Osteoblast (primary cell): Measurements from ENCODE around the gene NDUFB8. TPM values are rescaled to one million over a fixed set of nuclear protein-coding genes. Genes with fewer than 3 reads are reported as not detected.

ENCODE experiments used
- DNase-seq: peaks from one replicate; pipeline ENCODE4 v3.0.0; 2011; ENCODE audit warnings: low spot score, mixed read lengths; ENCODE audit not compliant: insufficient read length; ENCODE audit errors: missing footprints
- H2AFZ ChIP-seq: 2 replicates; pipeline ENCODE4 v1.6.0; 2011; ENCODE audit warnings: mild to moderate bottlenecking, low read length
- H3K27ac ChIP-seq: 2 replicates; pipeline ENCODE4 v1.5.1; 2011; ENCODE audit warnings: mild to moderate bottlenecking, low read depth, low read length, moderate library complexity
- H3K27me3 ChIP-seq: 2 replicates; pipeline ENCODE4 v1.6.0; 2012; ENCODE audit warnings: mild to moderate bottlenecking, control low read depth, inconsistent platforms, low read length, moderate library complexity; ENCODE audit not compliant: insufficient read depth
- H3K36me3 ChIP-seq: 2 replicates; pipeline ENCODE4 v1.5.1; 2011; ENCODE audit warnings: mild to moderate bottlenecking, low read length, control low read depth, moderate library complexity; ENCODE audit not compliant: insufficient read depth
- H3K4me1 ChIP-seq: 2 replicates; pipeline ENCODE4 v1.5.1; 2011; ENCODE audit warnings: mild to moderate bottlenecking, low read length, control low read depth, moderate library complexity; ENCODE audit not compliant: insufficient read depth
- H3K4me2 ChIP-seq: 2 replicates; pipeline ENCODE4 v1.6.0; 2011; ENCODE audit warnings: mild to moderate bottlenecking, low read length; ENCODE audit not compliant: insufficient read depth
- H3K4me3 ChIP-seq: fragments of 200-600 bp; sonication (generic); 3 replicates; pipeline ENCODE4 v1.5.1; 2012; ENCODE audit warnings: mild to moderate bottlenecking, low read length, inconsistent platforms; ENCODE audit not compliant: insufficient read depth
- H3K79me2 ChIP-seq: 2 replicates; pipeline ENCODE4 v1.6.0; 2012; ENCODE audit warnings: mild to moderate bottlenecking, low read length, control low read depth, inconsistent platforms; ENCODE audit not compliant: insufficient read depth
- H3K9me3 ChIP-seq: 2 replicates; pipeline ENCODE4 v1.5.1; 2011; ENCODE audit warnings: low read depth, low read length, control low read depth
- H4K20me1 ChIP-seq: 2 replicates; pipeline ENCODE4 v1.6.0; 2012; ENCODE audit warnings: mild to moderate bottlenecking, low read length, control low read depth; ENCODE audit not compliant: insufficient read depth
- CTCF ChIP-seq: IDR thresholded peaks from 2 replicates; pipeline ENCODE4 v1.5.1; 2011; ENCODE audit warnings: mild to moderate bottlenecking, low read depth, low read length, moderate library complexity; ENCODE audit errors: extremely low read depth
- total RNA-seq: library from RNA; depleted of rRNA; stranded (reverse); fragments of >200 nt; gene quantifications from 2 replicates; pipeline ENCODE4 v1.2.3, GENCODE V29; 2012

Gene NDUFB8
- total RNA-seq, 1 donor, result 102 TPM

DNA sequence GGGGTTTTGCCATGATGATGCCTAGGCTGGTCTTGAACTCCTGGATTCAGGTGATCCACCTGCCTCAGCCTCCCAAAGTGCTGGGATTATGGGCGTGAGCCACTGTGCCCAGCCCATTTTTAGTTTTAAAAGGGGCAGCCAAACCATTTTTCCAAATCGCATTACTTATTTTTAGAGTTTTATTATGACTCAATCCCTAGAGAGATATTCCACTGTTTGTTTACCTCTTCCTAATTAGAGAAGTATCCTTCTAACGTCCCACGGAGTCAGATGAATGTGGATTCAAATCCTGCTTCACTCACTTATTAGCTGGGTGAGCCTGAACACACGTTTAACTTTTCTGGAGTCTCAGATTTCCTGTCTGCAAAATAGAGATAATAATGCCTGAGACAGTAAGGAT is 51.7 kb downstream of the NDUFB8 start:
- no peak for TF ChIP-seq CTCF
- DNase-seq, result no peak
- H3K27me3 ChIP-seq, result peaks cover 47% of the 10 kb centered on the region

More for the DNA sequence above, 51.7 kb downstream of the NDUFB8 start:
- H4K20me1 ChIP-seq, result no peaks in the 10 kb centered on the region
- no peaks in the 10 kb centered on the region for H3K9me3 ChIP-seq
- no peak overlapping the region for H3K4me2 ChIP-seq
- no peak overlapping the region for H3K27ac ChIP-seq
- H3K36me3 ChIP-seq, result no peaks in the 10 kb centered on the region
- H2AFZ ChIP-seq, result no peak overlapping the region
- H3K79me2 ChIP-seq, result no peaks in the 10 kb centered on the region
- peaks cover 7% of the 10 kb centered on the region for H3K4me1 ChIP-seq
- H3K4me3 ChIP-seq, result no peak overlapping the region

Other genes with a start within 250 kb of the NDUFB8 start
- gene BLOC1S2, start 243.2 kb downstream of the NDUFB8 start, total RNA-seq, result 46.3 and 51.3 TPM in 2 replicates
- gene PKD2L1, start 199.6 kb downstream of the NDUFB8 start, total RNA-seq, result not detected in 2 replicates
- 672 and 691 TPM in 2 replicates for gene SCD, start 182.6 kb downstream of the NDUFB8 start, total RNA-seq
- gene WNT8B, start 66.9 kb downstream of the NDUFB8 start, total RNA-seq, result not detected in 2 replicates
- gene SEC31B, start 10.0 kb downstream of the NDUFB8 start, total RNA-seq, result 5.3 and 5.4 TPM in 2 replicates
- gene HIF1AN, start 6.1 kb upstream of the NDUFB8 start, total RNA-seq, result 12.7 and 15.2 TPM in 2 replicates
- not detected in 2 replicates for gene PAX2, start 215.7 kb upstream of the NDUFB8 start, total RNA-seq